Activated CD8-positive, alpha-beta memory T cell treated with anti-CD3 and anti-CD28 coated beads for 4 hours (primary cell): ENCODE results near the gene AMPD3.
A peak's percentile ranks its signal among the peaks of the same experiment; 100 is the strongest.

Experiments used
- DNase-seq, 2 donors: peaks; one replicate each; pipeline ENCODE4 v3.0.0-alpha.2; 2020; ENCODE audit warnings: low read depth in 2 of 2

Gene AMPD3

DNA sequence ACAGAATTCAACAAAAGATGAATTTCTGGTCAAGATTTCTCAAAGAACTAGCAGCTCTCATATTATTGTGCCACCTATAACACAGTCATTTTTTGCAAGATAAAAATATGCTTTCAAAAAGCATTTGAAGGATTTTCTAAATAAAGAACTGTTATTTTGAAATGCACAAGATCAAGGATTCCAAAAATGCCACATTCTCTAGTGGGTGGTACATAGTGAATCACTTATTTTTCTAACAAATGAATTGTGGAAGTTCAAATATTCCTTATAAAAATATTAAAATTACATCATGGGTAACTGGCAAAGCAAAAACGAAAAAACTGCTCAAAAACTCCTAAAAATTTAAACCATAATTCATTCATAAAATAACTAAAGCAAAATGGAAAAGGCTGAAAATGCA lies 83.9 kb downstream of the AMPD3 start:
- no peak for DNase-seq

DNA sequence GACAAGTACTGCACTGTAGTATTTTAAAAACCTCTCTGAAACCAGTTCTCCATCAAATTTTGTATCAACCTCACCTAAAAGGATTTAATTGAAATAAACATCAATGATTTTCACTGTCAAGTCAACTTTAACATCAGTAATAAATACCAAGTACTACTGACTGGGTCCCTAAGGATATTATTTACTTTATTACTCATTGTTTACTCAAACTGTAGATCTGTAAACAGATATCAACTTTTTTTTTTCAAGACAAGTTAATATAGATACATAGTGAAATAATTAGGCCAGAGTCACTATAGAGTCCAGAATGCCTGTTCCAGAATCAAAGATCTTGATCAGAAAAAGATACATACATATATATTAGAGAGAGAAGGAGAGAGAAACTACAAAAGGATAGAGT lies 84.3 kb downstream of the AMPD3 start:
- no peak for DNase-seq

DNA sequence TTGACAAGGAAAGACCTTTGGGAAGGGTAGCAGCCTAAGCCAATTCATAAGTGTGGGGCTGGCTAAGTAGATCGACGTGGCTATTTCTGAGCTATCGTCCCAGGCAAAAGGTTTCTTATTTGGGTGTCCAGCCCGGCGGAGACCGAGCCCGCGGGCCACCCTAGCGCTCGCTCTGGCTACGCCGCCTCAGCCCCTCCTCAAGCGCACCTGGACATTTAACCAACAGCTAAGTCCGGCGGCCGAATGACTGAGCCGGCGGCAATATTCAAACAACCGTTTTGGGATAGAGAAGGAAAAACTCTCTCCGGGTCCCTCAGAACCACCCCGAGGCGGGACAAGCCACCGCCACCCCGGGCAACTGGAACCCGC lies 85.5 kb downstream of the AMPD3 start:
- DNase-seq: peak in 1 of 2 donors; percentile 1

DNA sequence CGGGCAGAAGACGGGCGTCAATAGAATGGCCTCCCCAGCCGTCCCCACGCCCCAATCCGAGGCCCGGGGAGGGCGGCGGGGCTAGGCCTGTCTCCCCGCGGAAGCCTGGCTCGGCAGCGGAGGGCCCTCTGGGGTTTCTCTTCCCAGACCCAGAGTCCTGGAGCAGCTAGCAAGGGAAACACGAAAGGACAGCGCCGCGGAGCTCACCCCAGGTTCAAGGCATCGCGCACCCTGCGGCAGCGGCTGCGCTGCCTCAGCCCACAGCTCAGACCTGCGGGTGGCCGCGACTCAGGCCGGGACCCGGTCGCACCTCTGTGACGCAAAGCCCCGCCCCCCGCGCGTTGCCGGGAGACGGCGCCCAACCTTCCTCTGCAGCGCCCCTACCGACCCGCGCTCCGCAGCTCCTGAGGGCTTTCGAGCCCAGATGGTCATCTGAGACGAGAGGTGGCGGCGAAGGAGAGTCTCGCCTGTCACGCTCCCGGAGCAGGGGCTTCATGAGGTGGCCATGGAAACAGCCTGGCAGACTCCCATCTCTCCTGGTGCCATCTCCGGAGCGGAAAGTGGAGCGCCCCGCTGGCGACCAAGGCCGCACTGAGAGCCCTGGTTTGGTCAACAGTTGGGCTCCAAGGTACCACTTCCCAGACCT lies 86.0 kb downstream of the AMPD3 start, which contains the start of gene RNF141:
Gene RNF141, minus strand, starts transcription at position 273 of the 646 bp plus-strand sequence. CDS start 7,029 bp downstream, outside the sequence.
- DNase-seq: peak; percentile 88 to 92

GRCh38 chr11:10541561-10541930 lies 86.5 kb downstream of the AMPD3 start:
- no peak for DNase-seq

- DNase-seq: no peak
Observed at GRCh38 chr11:10542776-10543175, 87.7 kb downstream of the AMPD3 start.

GRCh38 chr11:10543782-10544181 lies 88.7 kb downstream of the AMPD3 start:
- DNase-seq: no peak

GRCh38 chr11:10544491-10545465 lies 89.7 kb downstream of the AMPD3 start:
- DNase-seq: no peak

GRCh38 chr11:10550503-10551289 lies 95.6 kb downstream of the AMPD3 start:
- no peak for DNase-seq

DNA sequence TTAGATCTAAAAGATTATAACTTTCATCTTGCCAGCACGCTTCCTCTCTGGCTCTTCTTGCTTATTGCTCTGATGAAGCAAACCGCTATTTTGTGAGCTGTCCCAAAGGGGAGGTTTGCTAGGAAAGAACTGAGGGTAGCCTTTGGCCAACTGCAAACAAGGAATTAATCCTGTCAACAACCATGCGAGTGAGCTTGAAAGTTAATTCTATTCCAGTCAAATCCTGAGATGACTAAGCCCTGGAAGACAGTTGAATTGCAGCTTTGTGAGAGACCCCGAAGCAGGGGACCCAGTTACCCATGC lies 96.2 kb downstream of the AMPD3 start:
- DNase-seq: no peak

DNA sequence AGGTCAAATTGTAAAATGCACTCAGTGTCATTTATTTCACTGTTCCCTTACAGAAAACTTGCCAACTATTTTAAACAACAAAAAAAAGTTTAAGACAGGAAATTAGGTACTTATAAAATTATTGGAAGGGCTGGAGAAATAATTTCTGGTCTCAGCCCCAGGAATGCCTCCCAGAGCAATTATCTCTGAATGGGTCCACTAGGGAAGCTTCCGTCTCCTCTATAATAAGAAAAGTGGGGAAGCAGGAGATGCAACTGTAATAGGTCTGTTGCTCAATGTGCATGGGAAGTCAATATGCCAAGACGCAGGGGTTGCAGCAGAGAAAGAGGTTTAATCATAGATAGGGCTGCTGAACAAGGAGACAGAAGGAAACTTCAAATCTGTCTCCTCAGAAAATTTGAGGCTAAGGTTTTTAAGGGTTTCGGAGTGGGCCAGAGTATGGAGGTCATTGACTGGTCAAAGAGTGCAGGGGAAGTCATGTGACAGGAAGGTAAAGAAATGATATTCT lies 96.8 kb downstream of the AMPD3 start:
- no peak for DNase-seq

DNA sequence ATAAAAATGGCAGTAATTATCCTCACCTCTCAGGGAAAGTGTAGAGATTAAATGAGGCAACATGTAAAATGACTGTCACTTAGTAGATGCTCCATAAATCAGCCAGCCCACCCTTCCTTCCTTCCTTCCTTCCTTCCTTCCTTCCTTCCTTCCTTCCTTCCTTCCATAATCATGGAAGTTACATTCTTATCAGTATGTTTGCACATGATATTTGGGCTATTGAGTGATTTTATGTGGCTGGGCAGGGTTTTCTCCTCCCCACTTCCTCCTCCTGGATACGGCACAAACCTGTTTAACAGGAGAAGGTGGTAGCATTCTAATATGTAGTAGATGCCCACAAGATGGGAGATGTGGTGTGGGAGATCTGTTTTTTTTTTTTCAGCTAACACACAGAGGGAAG lies 101.5 kb downstream of the AMPD3 start:
- DNase-seq: no peak
